Measurements from ENCODE around the gene ADCY10. TPM values are rescaled to one million over a fixed set of nuclear protein-coding genes. Genes with fewer than 3 reads are reported as not detected.

Gene ADCY10
- polyA plus RNA-seq, 3 donors: 0.09 TPM; not detected in 2

DNA sequence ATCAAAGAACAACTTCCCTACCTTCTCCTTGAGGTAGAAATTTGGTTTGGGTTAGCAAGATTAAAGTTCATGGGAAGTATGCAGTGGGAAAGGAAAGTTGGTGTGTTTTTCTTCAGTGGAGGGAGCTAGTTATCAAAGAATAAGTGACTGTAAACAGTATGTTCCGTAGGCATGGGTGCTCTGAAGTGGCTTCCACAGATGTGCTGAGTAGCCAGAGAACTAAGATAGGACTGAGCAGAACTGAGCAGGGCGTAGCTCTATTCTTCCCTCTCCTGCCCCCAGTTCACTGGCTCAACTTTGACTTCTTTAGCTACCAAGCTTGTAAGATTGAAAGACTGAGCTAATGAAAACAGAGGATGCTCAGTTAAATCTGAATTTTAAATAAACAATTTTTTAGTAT, 3.4 kb downstream of the ADCY10 start:
- H3K9me3 Mint-ChIP-seq: peaks cover 6 to 15% (median 10%) of the 10 kb centered on the region in 7 donors
- H3K27ac ChIP-seq (ENCODE audit: low read depth in 1 of 2, low read length in 2 of 2): no peak overlapping the region
- TF ChIP-seq, protein P1, sequence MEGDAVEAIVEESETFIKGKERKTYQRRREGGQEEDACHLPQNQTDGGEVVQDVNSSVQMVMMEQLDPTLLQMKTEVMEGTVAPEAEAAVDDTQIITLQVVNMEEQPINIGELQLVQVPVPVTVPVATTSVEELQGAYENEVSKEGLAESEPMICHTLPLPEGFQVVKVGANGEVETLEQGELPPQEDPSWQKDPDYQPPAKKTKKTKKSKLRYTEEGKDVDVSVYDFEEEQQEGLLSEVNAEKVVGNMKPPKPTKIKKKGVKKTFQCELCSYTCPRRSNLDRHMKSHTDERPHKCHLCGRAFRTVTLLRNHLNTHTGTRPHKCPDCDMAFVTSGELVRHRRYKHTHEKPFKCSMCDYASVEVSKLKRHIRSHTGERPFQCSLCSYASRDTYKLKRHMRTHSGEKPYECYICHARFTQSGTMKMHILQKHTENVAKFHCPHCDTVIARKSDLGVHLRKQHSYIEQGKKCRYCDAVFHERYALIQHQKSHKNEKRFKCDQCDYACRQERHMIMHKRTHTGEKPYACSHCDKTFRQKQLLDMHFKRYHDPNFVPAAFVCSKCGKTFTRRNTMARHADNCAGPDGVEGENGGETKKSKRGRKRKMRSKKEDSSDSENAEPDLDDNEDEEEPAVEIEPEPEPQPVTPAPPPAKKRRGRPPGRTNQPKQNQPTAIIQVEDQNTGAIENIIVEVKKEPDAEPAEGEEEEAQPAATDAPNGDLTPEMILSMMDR (IDR thresholded peaks at IDR 0.05): no peak
- H3K27me3 Mint-ChIP-seq (ENCODE audit: low read depth in 3 of 3): no peaks in the 10 kb centered on the region
- peaks cover 0 to 14% of the 10 kb centered on the region in 2 donors for H3K36me3 ChIP-seq (replicated peaks in 1 of 2; ENCODE audit: control insufficient read depth in 1 of 2, insufficient read depth in 2 of 2, low read length in 2 of 2)
- H3K4me1 ChIP-seq (ENCODE audit: control insufficient read depth in 1 of 2, insufficient read depth in 2 of 2, low read length in 2 of 2): peaks cover 0 to 10% of the 10 kb centered on the region in 2 donors
- no CpG with 5 or more reads among the region's 2 CpGs for WGBS (ENCODE audit: insufficient coverage)
- peaks cover 10 to 12% of the 10 kb centered on the region in 2 donors for H3K9me3 ChIP-seq (replicated peaks in 1 of 2; ENCODE audit: control insufficient read depth in 1 of 2, insufficient read depth in 1 of 2, low read length in 2 of 2)
- no peak overlapping the region for H3K9ac ChIP-seq (ENCODE audit: insufficient read depth, low read length, poor library complexity, severe bottlenecking)
- no peak overlapping the region for H3K4me3 Mint-ChIP-seq
- peaks cover 13% of the 10 kb centered on the region for H3K4me1 Mint-ChIP-seq
- intact Hi-C loops (cut with micrococcal nuclease): no loop called here
- H3K27me3 ChIP-seq (ENCODE audit: control insufficient read depth in 2 of 2, insufficient read depth in 2 of 2, low read length in 2 of 2): no peaks in the 10 kb centered on the region
- H3K36me3 Mint-ChIP-seq: peaks cover 6 to 7% of the 10 kb centered on the region in 2 donors
- H3K4me3 ChIP-seq (replicated peaks in 1 of 3; ENCODE audit: low read depth in 2 of 3, low read length in 3 of 3): no peak overlapping the region
- no peak overlapping the region for H3K4me2 ChIP-seq (replicated peaks; ENCODE audit: extremely low read depth, low read length, poor library complexity, severe bottlenecking)
- no peaks in the 10 kb centered on the region for H3K79me2 ChIP-seq (ENCODE audit: insufficient read depth, low read length)
- no peak for DNase-seq
- no peak overlapping the region for H2AFZ ChIP-seq (ENCODE audit: insufficient read depth, low read depth, low read length, poor library complexity, severe bottlenecking)
- H4K20me1 ChIP-seq (ENCODE audit: insufficient read depth, low read length): no peaks in the 10 kb centered on the region
- H3K27ac Mint-ChIP-seq: no peak overlapping the region

GRCh38 chr1:167909691-167910180, 4.2 kb downstream of the ADCY10 start:
- no peak for DNase-seq
- H3K27me3 Mint-ChIP-seq (ENCODE audit: low read depth in 3 of 3): no peaks in the 10 kb centered on the region
- WGBS (ENCODE audit: insufficient coverage): 40% methylated on average over 2 of the region's 6 CpGs
- peaks cover 3 to 5% of the 10 kb centered on the region in 2 donors for H3K36me3 Mint-ChIP-seq
- no peak overlapping the region for H3K27ac Mint-ChIP-seq
- no peak overlapping the region for H3K4me3 Mint-ChIP-seq
- Histone ChIP-seq H2AFZ (ENCODE audit: insufficient read depth, low read depth, low read length, poor library complexity, severe bottlenecking) (no peak overlapping the region), H3K27ac (ENCODE audit: low read depth in 1 of 2, low read length in 2 of 2) (no peak overlapping the region), H3K4me1 (ENCODE audit: control insufficient read depth in 1 of 2, insufficient read depth in 2 of 2, low read length in 2 of 2) (peaks cover 3 to 10% of the 10 kb centered on the region in 2 donors), H3K27me3 (ENCODE audit: control insufficient read depth in 2 of 2, insufficient read depth in 2 of 2, low read length in 2 of 2) (no peaks in the 10 kb centered on the region), H3K4me3 (replicated peaks in 1 of 3; ENCODE audit: low read depth in 2 of 3, low read length in 3 of 3) (no peak overlapping the region), H3K36me3 (replicated peaks in 1 of 2; ENCODE audit: control insufficient read depth in 1 of 2, insufficient read depth in 2 of 2, low read length in 2 of 2) (peaks cover 0 to 10% of the 10 kb centered on the region in 2 donors), H4K20me1 (ENCODE audit: insufficient read depth, low read length) (no peaks in the 10 kb centered on the region), H3K79me2 (ENCODE audit: insufficient read depth, low read length) (no peaks in the 10 kb centered on the region), H3K9me3 (replicated peaks in 1 of 2; ENCODE audit: control insufficient read depth in 1 of 2, insufficient read depth in 1 of 2, low read length in 2 of 2) (peaks cover 10 to 12% of the 10 kb centered on the region in 2 donors), H3K9ac (ENCODE audit: insufficient read depth, low read length, poor library complexity, severe bottlenecking) (no peak overlapping the region), H3K4me2 (replicated peaks; ENCODE audit: extremely low read depth, low read length, poor library complexity, severe bottlenecking) (no peak overlapping the region)
- intact Hi-C loops (cut with micrococcal nuclease): no loop called here
- TF ChIP-seq, protein P1 (IDR thresholded peaks at IDR 0.05): no peak
- peaks cover 6 to 15% (median 10%) of the 10 kb centered on the region in 7 donors for H3K9me3 Mint-ChIP-seq
- peaks cover 21% of the 10 kb centered on the region for H3K4me1 Mint-ChIP-seq

Data from CD14-positive monocyte (primary cell).